ES-I3 (cell line): Measurements from ENCODE around the gene CA6.
"Not testable (repeated sequence)": the region's sequence is repeated elsewhere in the genome, so short reads cannot be mapped to it uniquely, and the experiment has no call there.

Source experiments
- H3K36me3 ChIP-seq: 2 replicates; pipeline ENCODE4 v1.6.1; 2013; ENCODE audit warnings: mild to moderate bottlenecking, low read length, control low read depth, moderate library complexity; ENCODE audit not compliant: insufficient read depth
- H3K4me1 ChIP-seq: 2 replicates; pipeline ENCODE4 v1.6.1; 2013; ENCODE audit warnings: mild to moderate bottlenecking, control low read depth, low read length; ENCODE audit not compliant: insufficient read depth
- H3K9ac ChIP-seq: 2 replicates; pipeline ENCODE4 v1.6.1; 2013; ENCODE audit warnings: low read depth, mild to moderate bottlenecking, low read length, moderate library complexity
- H3K9me3 ChIP-seq: 2 replicates; pipeline ENCODE4 v1.6.1; 2013; ENCODE audit warnings: mild to moderate bottlenecking, low read length, moderate library complexity; ENCODE audit not compliant: control insufficient read depth, insufficient read depth

CA6 gene

GRCh38 chr1:8945568-8945967 lies at the start of gene CA6:
TSS of gene CA6 (plus strand) at chr1:8945868. CDS start at chr1:8945887, 19 bp downstream.
- Histone ChIP-seq H3K36me3 (no peaks in the 10 kb centered on the region), H3K4me1 (peaks cover 29% of the 10 kb centered on the region), H3K9ac (no peak within 1 kb of the TSS), H3K9me3 (no peaks in the 10 kb centered on the region)

GRCh38 chr1:8896775-8897174 lies 48.9 kb upstream of the CA6 start:
- not testable (repeated sequence) for H3K9ac ChIP-seq, H3K4me1 ChIP-seq, H3K36me3 ChIP-seq, H3K9me3 ChIP-seq

GRCh38 chr1:8897505-8897904 lies 48.2 kb upstream of the CA6 start:
- H3K36me3 ChIP-seq, H3K9me3 ChIP-seq, H3K9ac ChIP-seq, H3K4me1 ChIP-seq: not testable (repeated sequence)

- not testable (repeated sequence) for H3K9me3 ChIP-seq, H3K4me1 ChIP-seq, H3K36me3 ChIP-seq, H3K9ac ChIP-seq
Observed at GRCh38 chr1:8898418-8898817, 47.2 kb upstream of the CA6 start.

- H3K9ac ChIP-seq = no peak overlapping the region
- peaks cover 6% of the 10 kb centered on the region for H3K4me1 ChIP-seq
- no peaks in the 10 kb centered on the region for H3K9me3 ChIP-seq
- H3K36me3 ChIP-seq = no peaks in the 10 kb centered on the region
Observed at GRCh38 chr1:8899046-8899445, 46.6 kb upstream of the CA6 start.

- H3K4me1 ChIP-seq, H3K9ac ChIP-seq, H3K9me3 ChIP-seq, H3K36me3 ChIP-seq: not testable (repeated sequence)
Observed at GRCh38 chr1:8900684-8901083, 45.0 kb upstream of the CA6 start.

GRCh38 chr1:8902765-8903164 lies 42.9 kb upstream of the CA6 start:
- no peak overlapping the region for H3K9ac ChIP-seq
- no peaks in the 10 kb centered on the region for H3K36me3 ChIP-seq
- peaks cover 8% of the 10 kb centered on the region for H3K4me1 ChIP-seq
- H3K9me3 ChIP-seq = no peaks in the 10 kb centered on the region

- H3K4me1 ChIP-seq = peaks cover 8% of the 10 kb centered on the region
- H3K36me3 ChIP-seq = no peaks in the 10 kb centered on the region
- H3K9me3 ChIP-seq = no peaks in the 10 kb centered on the region
- H3K9ac ChIP-seq = no peak overlapping the region
Observed at GRCh38 chr1:8903410-8903809, 42.3 kb upstream of the CA6 start.

- Histone ChIP-seq H3K9ac (no peak overlapping the region), H3K36me3 (no peaks in the 10 kb centered on the region), H3K4me1 (peaks cover 8% of the 10 kb centered on the region), H3K9me3 (no peaks in the 10 kb centered on the region)
Observed at GRCh38 chr1:8903908-8904650, 41.6 kb upstream of the CA6 start.

GRCh38 chr1:8905582-8906191 lies 40.0 kb upstream of the CA6 start:
- Histone ChIP-seq H3K36me3 (no peaks in the 10 kb centered on the region), H3K4me1 (peaks cover 8% of the 10 kb centered on the region), H3K9me3 (no peaks in the 10 kb centered on the region), H3K9ac (no peak overlapping the region)

- Histone ChIP-seq H3K4me1 (peaks cover 9% of the 10 kb centered on the region), H3K36me3 (no peaks in the 10 kb centered on the region), H3K9ac (no peak overlapping the region), H3K9me3 (0 out of 2 replicates have a peak, but pooled peaks cover 3% of the 10 kb centered on the region)
Observed at GRCh38 chr1:8908388-8909151, 37.1 kb upstream of the CA6 start.

- Histone ChIP-seq H3K9me3 (0 out of 2 replicates have a peak, but pooled peaks cover 3% of the 10 kb centered on the region), H3K4me1 (peaks cover 9% of the 10 kb centered on the region; the same call in 1 of the 2 replicates), H3K9ac (no peak overlapping the region), H3K36me3 (no peaks in the 10 kb centered on the region)
Observed at GRCh38 chr1:8910331-8910730, 35.3 kb upstream of the CA6 start.

- H3K9ac ChIP-seq = no peak overlapping the region
- H3K36me3 ChIP-seq = no peaks in the 10 kb centered on the region
- H3K9me3 ChIP-seq = 0 out of 2 replicates have a peak, but pooled peaks cover 3% of the 10 kb centered on the region
- peaks cover 14% of the 10 kb centered on the region; the same call in 1 of the 2 replicates for H3K4me1 ChIP-seq
Observed at GRCh38 chr1:8910914-8911313, 34.8 kb upstream of the CA6 start.

GRCh38 chr1:8911416-8912309 lies 34.0 kb upstream of the CA6 start:
- Histone ChIP-seq H3K36me3 (no peaks in the 10 kb centered on the region), H3K9me3 (0 out of 2 replicates have a peak, but pooled peaks cover 3% of the 10 kb centered on the region), H3K4me1 (peaks cover 14% of the 10 kb centered on the region; the same call in 1 of the 2 replicates), H3K9ac (no peak overlapping the region)
